Measurements from ENCODE around the gene ITGA8. TPM values are rescaled to one million over a fixed set of nuclear protein-coding genes. Genes with fewer than 3 reads are reported as not detected.
"Not testable (repeated sequence)": the region's sequence is repeated elsewhere in the genome, so short reads cannot be mapped to it uniquely, and the experiment has no call there.

ITGA8 gene
- total RNA-seq (1 to 10 TPM in 6 of 9 donors, under 1 TPM in 3; 0.50 to 4.3 (median 1.5) TPM), polyA plus RNA-seq (1 to 10 TPM in 1 of 2 donors, under 1 TPM in 1; 0.82 to 1.8 TPM)
- long read RNA-seq, donor 1, full-length matches to known transcripts, result 2 of 6 reads
- long read RNA-seq, donor 1, partial matches to known transcripts, result 2 of 6 reads
- long read RNA-seq, donor 1, other reads (novel, unspliced or antisense), result 2 of 6 reads
- long read RNA-seq, donor 2, partial matches to known transcripts, result 2 of 3 reads
- long read RNA-seq, donor 2, other reads (novel, unspliced or antisense), result 1 of 3 reads
- long read RNA-seq, donor 3, partial matches to known transcripts, result 0 of 1 reads
- long read RNA-seq, donor 3, other reads (novel, unspliced or antisense), result 1 of 1 reads

DNA sequence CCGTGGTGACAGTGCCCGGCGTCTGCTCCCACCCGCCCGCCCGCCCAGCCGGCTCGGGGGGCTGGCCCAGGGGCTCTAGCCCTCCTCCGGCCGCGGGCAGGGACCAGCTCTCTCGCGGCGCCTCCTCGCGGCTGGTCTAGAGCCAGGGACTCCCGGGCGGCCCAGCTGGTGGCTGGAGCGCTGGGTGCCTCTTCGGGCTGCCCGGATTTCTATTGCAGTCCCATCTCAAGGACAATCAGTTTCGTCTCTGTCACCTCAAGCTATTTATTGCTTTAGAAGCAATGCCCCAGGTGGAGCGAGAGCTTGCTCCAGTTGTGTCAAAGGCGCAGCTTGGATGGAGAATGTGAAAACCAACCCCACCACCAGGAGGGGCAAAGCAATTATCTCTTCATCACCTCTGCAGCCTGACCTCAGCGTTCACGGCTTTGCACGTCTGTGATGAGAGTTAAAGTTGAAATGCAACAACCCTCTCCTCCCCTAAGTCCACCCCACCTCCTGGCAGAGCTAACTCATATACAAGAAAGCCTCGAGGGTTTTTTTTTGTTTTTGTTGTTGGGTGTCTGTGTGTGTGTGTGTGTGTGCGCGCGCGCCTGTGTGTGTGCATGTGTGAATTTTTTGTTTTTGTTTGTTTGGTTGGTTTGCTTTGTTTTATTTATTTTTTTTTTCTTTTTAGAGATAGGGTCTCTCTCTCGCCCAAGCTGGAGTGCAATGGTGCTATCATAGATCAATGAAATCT lies at the start of gene ITGA8:
TSS of gene ITGA8 (minus strand) at position 24 of the 736 bp plus-strand sequence. CDS start 151 bp downstream, outside the sequence.
- peak within 1 kb of the TSS in 3 of 12 donors; percentile 6 to 68 (median 49) for H3K27ac ChIP-seq
- no peaks in the 10 kb centered on the region for H3K9me3 ChIP-seq
- peak within 1 kb of the TSS; percentile 32 to 74 (median 50) for H3K4me3 ChIP-seq
- peak in 4 of 5 donors; percentile 28 to 66 (median 32) for DNase-seq
- peaks cover 0 to 19% (median 5%) of the 10 kb centered on the region in 12 donors for H3K4me1 ChIP-seq
- intact Hi-C loops (cut with DNase I), result loop anchor here in 8 of 10 donors (2.0 to 10.0 kb wide), 8 partner anchors 97 to 288 kb away; no protein-coding TSS in a partner anchor
- WGBS, 4 donors, result 15 to 27% (median 20%) methylated on average over 17 to 33 of the region's 33 CpGs
- H3K36me3 ChIP-seq, result no peaks in the 10 kb centered on the region
- peak in 10 of 12 donors; percentile 19 to 56 (median 32) for TF ChIP-seq CTCF (IDR thresholded peaks at IDR 0.05)
- no peak for TF ChIP-seq POLR2A (IDR thresholded peaks at IDR 0.05)
- ATAC-seq, result peak in 3 of 4 donors; percentile 62 to 72 (median 70)
- peaks cover 8 to 44% (median 26%) of the 10 kb centered on the region in 9 donors for H3K27me3 ChIP-seq

- peaks cover 0 to 6% (median 0%) of the 10 kb centered on the region in 12 donors for H3K9me3 ChIP-seq
- WGBS, 4 donors, result 51 to 67% (median 56%) methylated on average over 2 of the region's 2 CpGs
- no peaks in the 10 kb centered on the region for H3K27me3 ChIP-seq
- DNase-seq (no peak), ATAC-seq (no peak)
- H3K36me3 ChIP-seq, result no peaks in the 10 kb centered on the region
- TF ChIP-seq CTCF (IDR thresholded peaks at IDR 0.05), result no peak
- TF ChIP-seq POLR2A (IDR thresholded peaks at IDR 0.05), result no peak
- H3K4me1 ChIP-seq, result peaks cover 0 to 9% (median 0%) of the 10 kb centered on the region in 12 donors
- H3K4me3 ChIP-seq, result no peak overlapping the region
- H3K27ac ChIP-seq, result no peak overlapping the region
- intact Hi-C loops (cut with DNase I), result no loop called here
Observed at GRCh38 chr10:15764892-15765454, 45.3 kb upstream of the ITGA8 start.

GRCh38 chr10:15763006-15763405 lies 43.3 kb upstream of the ITGA8 start:
- intact Hi-C loops (cut with DNase I), result no loop called here
- Histone ChIP-seq H3K27me3 (no peaks in the 10 kb centered on the region), H3K4me3 (no peak overlapping the region), H3K27ac (no peak overlapping the region), H3K4me1 (peaks cover 0 to 9% (median 0%) of the 10 kb centered on the region in 12 donors), H3K9me3 (peaks cover 0 to 6% (median 0%) of the 10 kb centered on the region in 12 donors), H3K36me3 (no peaks in the 10 kb centered on the region)
- WGBS, 4 donors, result 68 to 84% (median 81%) methylated on average over 8 of the region's 8 CpGs
- no peak for TF ChIP-seq CTCF (IDR thresholded peaks at IDR 0.05)
- TF ChIP-seq POLR2A (IDR thresholded peaks at IDR 0.05), result no peak
- ATAC-seq, result peak in 2 of 4 donors; percentile 18 to 80
- DNase-seq, result peak in 2 of 5 donors; percentile 19 to 32

GRCh38 chr10:15762239-15762638 lies 42.5 kb upstream of the ITGA8 start:
- H3K36me3 ChIP-seq; intact Hi-C loops (cut with DNase I); H3K9me3 ChIP-seq; H3K27me3 ChIP-seq; H3K27ac ChIP-seq; DNase-seq; H3K4me1 ChIP-seq; ATAC-seq; H3K4me3 ChIP-seq: not testable (repeated sequence)
- 93 to 97% (median 96%) methylated on average over 6 of the region's 6 CpGs for WGBS, 4 donors

DNA sequence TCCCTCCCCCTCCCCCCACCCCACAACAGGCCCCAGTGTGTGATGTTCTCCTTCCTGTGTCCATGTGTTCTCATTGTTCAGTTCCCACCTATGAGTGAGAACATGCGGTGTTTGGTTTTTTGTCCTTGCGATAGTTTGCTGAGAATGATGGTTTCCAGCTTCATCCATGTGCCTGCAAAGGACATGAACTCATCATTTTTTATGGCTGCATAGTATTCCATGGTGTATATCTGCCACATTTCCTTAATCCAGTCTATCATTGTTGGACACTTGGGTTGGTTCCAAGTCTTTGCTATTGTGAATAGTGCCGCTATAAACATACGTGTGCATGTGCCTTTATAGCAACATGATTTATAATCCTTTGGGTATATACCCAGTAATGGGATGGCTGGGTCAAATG lies 41.5 kb upstream of the ITGA8 start:
- H3K9me3 ChIP-seq; DNase-seq; ATAC-seq; H3K27me3 ChIP-seq; H3K4me1 ChIP-seq; intact Hi-C loops (cut with DNase I); H3K27ac ChIP-seq; H3K36me3 ChIP-seq; H3K4me3 ChIP-seq: not testable (repeated sequence)
- WGBS, 4 donors, result 92 to 95% (median 93%) methylated on average over 2 to 4 of the region's 4 CpGs

Measured in heart left ventricle (tissue), 16 donors.